Stimulated activated CD4-positive, alpha-beta T cell treated with anti-CD3 and anti-CD28 coated beads, Interleukin-4, amount 100 ng/mL, for 48 hours (primary cell): ENCODE measurements around the gene HHAT.

Source experiments
- DNase-seq, 2 donors: peaks; one replicate each; pipeline ENCODE4 v3.0.0-alpha.2; 2020; ENCODE audit warnings: low read depth in 2 of 2

The HHAT gene

GRCh38 chr1:210597555-210598134 is 268.9 kb downstream of the HHAT start:
- no peak for DNase-seq

- DNase-seq, result no peak
Observed at GRCh38 chr1:210598135-210598652, 269.5 kb downstream of the HHAT start.

GRCh38 chr1:210600421-210601159 is 271.9 kb downstream of the HHAT start:
- no peak for DNase-seq

GRCh38 chr1:210603123-210603522 is 274.4 kb downstream of the HHAT start:
- DNase-seq, result no peak

- DNase-seq, result no peak
Observed at GRCh38 chr1:210605099-210605498, 276.4 kb downstream of the HHAT start.

- no peak for DNase-seq
Observed at GRCh38 chr1:210607361-210607760, 278.7 kb downstream of the HHAT start.

- DNase-seq, result no peak
Observed at GRCh38 chr1:210608767-210609166, 280.1 kb downstream of the HHAT start.

GRCh38 chr1:210616356-210616755 is 287.7 kb downstream of the HHAT start:
- DNase-seq, result no peak

- DNase-seq, result no peak
Observed at GRCh38 chr1:210617293-210617692, 288.6 kb downstream of the HHAT start.

- no peak for DNase-seq
Observed at GRCh38 chr1:210618369-210618768, 289.7 kb downstream of the HHAT start.

GRCh38 chr1:210620867-210621488 is 292.3 kb downstream of the HHAT start:
- no peak for DNase-seq

- DNase-seq, result no peak
Observed at GRCh38 chr1:210621712-210622111, 293.0 kb downstream of the HHAT start.

- no peak for DNase-seq
Observed at GRCh38 chr1:210624722-210625121, 296.0 kb downstream of the HHAT start.

- DNase-seq, result no peak
Observed at GRCh38 chr1:210625715-210626114, 297.0 kb downstream of the HHAT start.

- DNase-seq, result no peak
Observed at GRCh38 chr1:210626341-210626740, 297.6 kb downstream of the HHAT start.

- no peak for DNase-seq
Observed at GRCh38 chr1:210627755-210628154, 299.1 kb downstream of the HHAT start.

- DNase-seq, result no peak
Observed at GRCh38 chr1:210629276-210629675, 300.6 kb downstream of the HHAT start.

- DNase-seq, result no peak
Observed at GRCh38 chr1:210631399-210631798, 302.7 kb downstream of the HHAT start.

GRCh38 chr1:210633140-210633539 is 304.4 kb downstream of the HHAT start:
- no peak for DNase-seq

GRCh38 chr1:210633636-210634035 is 304.9 kb downstream of the HHAT start:
- DNase-seq, result no peak

GRCh38 chr1:210635108-210635507 is 306.4 kb downstream of the HHAT start:
- no peak for DNase-seq

- DNase-seq, result no peak
Observed at GRCh38 chr1:210641582-210641981, 312.9 kb downstream of the HHAT start.
